OCI-LY7 (cell line): ENCODE data around the gene TOGARAM1. TPM values are rescaled to one million over a fixed set of nuclear protein-coding genes. Genes with fewer than 3 reads are reported as not detected.

Experiments used
- BruUV-seq: library from RNA; stranded (reverse); fragments of 400-500 nt; replicated peaks from 2 replicates; lab custom pipeline; 2021; lab: Mats Ljungman, UMichigan
- CTCF ChIA-PET: fragments of 300-600 bp; sonication (Branson Sonifier 250); formaldehyde crosslinking; loops from one replicate; lab custom pipeline; 2022; ENCODE audit warnings: antibody characterized with exemption; ENCODE audit not compliant: unreplicated experiment; lab: Charles Lee
- POLR2A ChIA-PET: fragments of 300-600 bp; sonication (Branson Sonifier 250); formaldehyde crosslinking; loops from one replicate; lab custom pipeline; 2022; ENCODE audit warnings: antibody characterized with exemption; lab: Charles Lee
- DNase-seq: peaks from one replicate; pipeline ENCODE4 v3.0.0-alpha.2; 2015; ENCODE audit warnings: low spot score
- H2AFZ ChIP-seq: fragments of 200-600 bp; sonication (generic), shearing (Covaris generic); 2 replicates; pipeline ENCODE4 v1.6.1; 2014; ENCODE audit warnings: mild to moderate bottlenecking, antibody characterized with exemption, low read length, moderate library complexity
- H3K27ac ChIP-seq: fragments of 200-600 bp; sonication (generic); 2 replicates; pipeline ENCODE4 v1.5.1; 2014; ENCODE audit warnings: mixed run types, low read depth, mild to moderate bottlenecking, moderate library complexity, low read length, inconsistent platforms; ENCODE audit not compliant: poor library complexity, severe bottlenecking
- H3K36me3 ChIP-seq: fragments of 200-600 bp; sonication (generic); 2 replicates; pipeline ENCODE4 v1.6.1; 2014; ENCODE audit warnings: mild to moderate bottlenecking, antibody characterized with exemption, low read length, moderate library complexity, mixed read lengths; ENCODE audit not compliant: insufficient read depth
- H3K4me1 ChIP-seq: fragments of 200-600 bp; sonication (generic); 2 replicates; pipeline ENCODE4 v1.5.1; 2014; ENCODE audit warnings: mild to moderate bottlenecking, low read length; ENCODE audit not compliant: insufficient read depth, poor library complexity, severe bottlenecking
- H3K4me2 ChIP-seq: fragments of 200-600 bp; sonication (generic); 2 replicates; pipeline ENCODE4 v1.6.1; 2014; ENCODE audit warnings: mild to moderate bottlenecking, low read length
- H3K4me3 ChIP-seq: fragments of 200-600 bp; sonication (generic); 2 replicates; pipeline ENCODE4 v1.5.1; 2014; ENCODE audit warnings: mild to moderate bottlenecking, low read depth, low read length; ENCODE audit not compliant: poor library complexity, severe bottlenecking
- H3K79me2 ChIP-seq: fragments of 200-600 bp; sonication (generic); 2 replicates; pipeline ENCODE4 v1.6.1; 2016; ENCODE audit warnings: low read depth, mild to moderate bottlenecking, low read length, moderate library complexity, mixed read lengths; ENCODE audit not compliant: insufficient read depth
- H3K9me2 ChIP-seq: fragments of 200-600 bp; sonication (generic); 2 replicates; pipeline ENCODE4 v1.6.1; 2016; ENCODE audit warnings: mild to moderate bottlenecking, low read length, mixed read lengths; ENCODE audit not compliant: insufficient read depth
- H3K9me3 ChIP-seq: fragments of 200-600 bp; sonication (generic); 2 replicates; pipeline ENCODE4 v1.6.1; 2014; ENCODE audit warnings: mild to moderate bottlenecking, mixed run types, low read length, mixed read lengths
- H4K20me1 ChIP-seq: fragments of 200-600 bp; sonication (generic); 2 replicates; pipeline ENCODE4 v1.6.1; 2014; ENCODE audit warnings: mild to moderate bottlenecking, antibody characterized with exemption, low read length, moderate library complexity, mixed read lengths; ENCODE audit not compliant: insufficient read depth
- EZH2phosphoT487 ChIP-seq: fragments of 200-600 bp; sonication (generic); IDR thresholded peaks from 2 replicates; pipeline ENCODE4 v1.6.1; 2018; ENCODE audit warnings: low read depth, borderline replicate concordance, mild to moderate bottlenecking, mixed run types, antibody characterized with exemption, low read length, moderate library complexity, mixed read lengths
- intact Hi-C: fragments of 100-400 bp; cut with micrococcal nuclease; formaldehyde crosslinking; loops from one replicate; pipeline ENCODE4 v1.10.0; 2022; ENCODE audit not compliant: unreplicated experiment
- total RNA-seq, 2 experiments: library from RNA; depleted of rRNA in 1 of 2; stranded (reverse); fragments of >200 nt in 1 of 2; shearing (Covaris generic) in 1 of 2; gene quantifications; 2 replicates each; pipeline ENCODE4 v1.2.3, GENCODE V29; 2014 to 2022
- TF ChIP-seq, protein P1 (sequence below): fragments of 200-600 bp; sonication (generic); conservative IDR thresholded peaks from 2 replicates; pipeline ENCODE4 v1.5.1; 2014; ENCODE audit warnings: mild to moderate bottlenecking, antibody characterized with exemption, low read length, moderate library complexity, mixed read lengths

The TOGARAM1 gene
- total RNA-seq, 2 experiments from 2014 or later = 11.4 to 11.6 TPM

GRCh38 chr14:45095143-45095542, 133.2 kb downstream of the TOGARAM1 start:
- TF ChIP-seq EZH2phosphoT487 = no peak
- TF ChIP-seq, protein P1, sequence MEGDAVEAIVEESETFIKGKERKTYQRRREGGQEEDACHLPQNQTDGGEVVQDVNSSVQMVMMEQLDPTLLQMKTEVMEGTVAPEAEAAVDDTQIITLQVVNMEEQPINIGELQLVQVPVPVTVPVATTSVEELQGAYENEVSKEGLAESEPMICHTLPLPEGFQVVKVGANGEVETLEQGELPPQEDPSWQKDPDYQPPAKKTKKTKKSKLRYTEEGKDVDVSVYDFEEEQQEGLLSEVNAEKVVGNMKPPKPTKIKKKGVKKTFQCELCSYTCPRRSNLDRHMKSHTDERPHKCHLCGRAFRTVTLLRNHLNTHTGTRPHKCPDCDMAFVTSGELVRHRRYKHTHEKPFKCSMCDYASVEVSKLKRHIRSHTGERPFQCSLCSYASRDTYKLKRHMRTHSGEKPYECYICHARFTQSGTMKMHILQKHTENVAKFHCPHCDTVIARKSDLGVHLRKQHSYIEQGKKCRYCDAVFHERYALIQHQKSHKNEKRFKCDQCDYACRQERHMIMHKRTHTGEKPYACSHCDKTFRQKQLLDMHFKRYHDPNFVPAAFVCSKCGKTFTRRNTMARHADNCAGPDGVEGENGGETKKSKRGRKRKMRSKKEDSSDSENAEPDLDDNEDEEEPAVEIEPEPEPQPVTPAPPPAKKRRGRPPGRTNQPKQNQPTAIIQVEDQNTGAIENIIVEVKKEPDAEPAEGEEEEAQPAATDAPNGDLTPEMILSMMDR = no peak
- no peak overlapping the region for H2AFZ ChIP-seq
- ChIA-PET CTCF (no interaction called here), POLR2A (interaction anchor here (0.7 to 1.9 kb wide), 4 partner anchors 10 to 137 kb away, joined by 4 to 7 read pairs (median 6); partner anchors contain the start of genes PRPF39 and TOGARAM1)
- H3K36me3 ChIP-seq = peaks cover 83% of the 10 kb centered on the region
- no peaks in the 10 kb centered on the region for H3K4me1 ChIP-seq
- peaks cover 73% of the 10 kb centered on the region for H3K79me2 ChIP-seq
- H3K4me3 ChIP-seq = no peak overlapping the region
- H3K9me2 ChIP-seq = no peaks in the 10 kb centered on the region
- DNase-seq = no peak
- intact Hi-C loops = no loop called here
- H3K27ac ChIP-seq = no peak overlapping the region
- H3K4me2 ChIP-seq = no peak overlapping the region
- no TSS peak for BruUV-seq
- no peaks in the 10 kb centered on the region; the same call in 1 of the 2 replicates for H4K20me1 ChIP-seq
- H3K9me3 ChIP-seq = no peaks in the 10 kb centered on the region

GRCh38 chr14:45096218-45096617, 134.2 kb downstream of the TOGARAM1 start:
- Histone ChIP-seq H3K4me2 (no peak overlapping the region), H4K20me1 (no peaks in the 10 kb centered on the region; the same call in 1 of the 2 replicates), H3K79me2 (peaks cover 62% of the 10 kb centered on the region), H3K4me1 (no peaks in the 10 kb centered on the region), H3K27ac (no peak overlapping the region), H2AFZ (no peak overlapping the region), H3K9me3 (no peaks in the 10 kb centered on the region), H3K9me2 (no peaks in the 10 kb centered on the region), H3K4me3 (no peak overlapping the region), H3K36me3 (peaks cover 88% of the 10 kb centered on the region)
- ChIA-PET CTCF (no interaction called here), POLR2A (interaction anchor here (0.7 kb wide), 3 partner anchors 26 to 74 kb away, joined by 5 to 9 read pairs (median 7); no protein-coding TSS in a partner anchor)
- DNase-seq = no peak
- TF ChIP-seq, protein P1 = no peak
- no peak for TF ChIP-seq EZH2phosphoT487
- BruUV-seq = no TSS peak
- intact Hi-C loops = no loop called here

- no peak for DNase-seq
- no peak overlapping the region for H3K4me2 ChIP-seq
- ChIA-PET POLR2A (no interaction called here), CTCF (no interaction called here)
- no peak overlapping the region for H3K4me3 ChIP-seq
- H3K9me2 ChIP-seq = no peaks in the 10 kb centered on the region
- H3K36me3 ChIP-seq = peaks cover 98% of the 10 kb centered on the region
- no peak overlapping the region for H2AFZ ChIP-seq
- BruUV-seq = no TSS peak
- no peaks in the 10 kb centered on the region for H3K9me3 ChIP-seq
- intact Hi-C loops = no loop called here
- TF ChIP-seq, protein P1 = no peak
- TF ChIP-seq EZH2phosphoT487 = no peak
- H3K27ac ChIP-seq = no peak overlapping the region
- peaks cover 2% of the 10 kb centered on the region; the same call in 1 of the 2 replicates for H3K79me2 ChIP-seq
- H3K4me1 ChIP-seq = no peaks in the 10 kb centered on the region
- H4K20me1 ChIP-seq = no peaks in the 10 kb centered on the region; the same call in 1 of the 2 replicates
Observed at GRCh38 chr14:45103806-45104205, 141.8 kb downstream of the TOGARAM1 start.
